HepG2 (cell line): Measurements from ENCODE around the gene MBTD1. TPM values are rescaled to one million over a fixed set of nuclear protein-coding genes. Genes with fewer than 3 reads are reported as not detected.
A peak's percentile ranks its signal among the peaks of the same experiment; 100 is the strongest.

Experiments used
- FOXP1 ChIP-seq, 2 experiments: fragments of 450-650 bp in 1 of 2; IDR thresholded peaks; 2 replicates each; pipeline ENCODE4 v1.6.1; 2017 to 2018; ENCODE audit warnings: antibody characterized with exemption in 1 of 2
- HBP1 ChIP-seq: IDR thresholded peaks from 2 replicates; pipeline ENCODE4 v1.6.1; 2016; ENCODE audit warnings: low read depth, control low read depth
- HCFC1 ChIP-seq: fragments of 150-350 bp; IDR thresholded peaks from 2 replicates; pipeline ENCODE4 v1.6.1; 2014; ENCODE audit warnings: low read depth, low read length
- HOXA7 ChIP-seq: sonication (generic); formaldehyde crosslinking; IDR thresholded peaks from 2 replicates; pipeline ENCODE4 v1.8.1; 2022; ENCODE audit warnings: mild to moderate bottlenecking, missing genetic modification reagents, moderate library complexity
- JUND ChIP-seq: sonication (generic); formaldehyde crosslinking; IDR thresholded peaks from 2 replicates; pipeline ENCODE4 v1.8.0; 2022; ENCODE audit warnings: mild to moderate bottlenecking, missing genetic modification reagents
- KLF6 ChIP-seq: IDR thresholded peaks from 2 replicates; pipeline ENCODE4 v1.8.0; 2016; ENCODE audit warnings: missing biosample characterization, missing genetic modification reagents
- MTA1 ChIP-seq: sonication (generic); formaldehyde crosslinking; IDR thresholded peaks from 2 replicates; pipeline ENCODE4 v1.4.0; 2020; ENCODE audit warnings: missing genetic modification reagents, mild to moderate bottlenecking, borderline replicate concordance
- PRDM4 ChIP-seq: sonication (generic); formaldehyde crosslinking; IDR thresholded peaks from 2 replicates; pipeline ENCODE4 v1.9.0; 2021; ENCODE audit warnings: missing genetic modification reagents, borderline replicate concordance
- RELA ChIP-seq: sonication (generic); formaldehyde crosslinking; IDR thresholded peaks from 2 replicates; pipeline ENCODE4 v1.4.0; 2020; ENCODE audit warnings: missing genetic modification reagents
- SIX4 ChIP-seq: sonication (generic); formaldehyde crosslinking; IDR thresholded peaks from 2 replicates; pipeline ENCODE4 v1.4.0; 2020; ENCODE audit warnings: missing genetic modification reagents
- SMAD9 ChIP-seq: sonication (generic); formaldehyde crosslinking; IDR thresholded peaks from 2 replicates; pipeline ENCODE4 v1.5.1; 2020; ENCODE audit warnings: mild to moderate bottlenecking, missing genetic modification reagents
- TAF1 ChIP-seq: sonication (generic); formaldehyde crosslinking; IDR thresholded peaks from 2 replicates; pipeline ENCODE4 v1.4.0; 2020; ENCODE audit warnings: missing genetic modification reagents
- ZBTB8A ChIP-seq: sonication (generic); formaldehyde crosslinking; IDR thresholded peaks from 2 replicates; pipeline ENCODE4 v1.4.0; 2020; ENCODE audit warnings: mild to moderate bottlenecking, low read depth, missing genetic modification reagents, borderline replicate concordance
- ZFP36L1 ChIP-seq: sonication (generic); formaldehyde crosslinking; IDR thresholded peaks from 2 replicates; pipeline ENCODE4 v1.8.0; 2022; ENCODE audit warnings: mild to moderate bottlenecking, missing genetic modification reagents, moderate library complexity
- ZFP90 ChIP-seq: sonication (generic); formaldehyde crosslinking; IDR thresholded peaks from 2 replicates; pipeline ENCODE4 v1.8.0; 2022; ENCODE audit warnings: missing genetic modification reagents, mild to moderate bottlenecking, inconsistent platforms, borderline replicate concordance
- ZFP91 ChIP-seq: sonication (generic); formaldehyde crosslinking; IDR thresholded peaks from 2 replicates; pipeline ENCODE4 v1.9.0; 2022; ENCODE audit warnings: missing genetic modification reagents, mild to moderate bottlenecking, borderline replicate concordance
- ZNF264 ChIP-seq: sonication (generic); formaldehyde crosslinking; IDR thresholded peaks from 2 replicates; pipeline ENCODE4 v1.4.0; 2020; ENCODE audit warnings: missing genetic modification reagents
- ZNF33A ChIP-seq: sonication (generic); formaldehyde crosslinking; IDR thresholded peaks from 2 replicates; pipeline ENCODE4 v1.5.1; 2020; ENCODE audit warnings: missing genetic modification reagents, mild to moderate bottlenecking, moderate library complexity, borderline replicate concordance
- ZNF34 ChIP-seq: sonication (generic); formaldehyde crosslinking; IDR thresholded peaks from 2 replicates; pipeline ENCODE4 v1.4.0; 2020; ENCODE audit warnings: mild to moderate bottlenecking, missing genetic modification reagents, borderline replicate concordance
- ZNF552 ChIP-seq: sonication (generic); formaldehyde crosslinking; IDR thresholded peaks from 2 replicates; pipeline ENCODE4 v1.9.0; 2022; ENCODE audit warnings: missing genetic modification reagents, mild to moderate bottlenecking, borderline replicate concordance
- ZNF556 ChIP-seq: sonication (generic); formaldehyde crosslinking; IDR thresholded peaks from 2 replicates; pipeline ENCODE4 v1.4.0; 2020; ENCODE audit warnings: mild to moderate bottlenecking, missing genetic modification reagents, borderline replicate concordance
- ZNF572 ChIP-seq: sonication (generic); formaldehyde crosslinking; IDR thresholded peaks from 2 replicates; pipeline ENCODE4 v1.5.1; 2020; ENCODE audit warnings: mild to moderate bottlenecking, missing genetic modification reagents
- polyA plus RNA-seq, 8 experiments: library from polyadenylated mRNA; depleted of rRNA in 3 of 8; stranded (reverse) in 7 of 8; unstranded in 1 of 8; fragments of >200 nt; fragmentation: Illumina TruSeq in 4 of 8; extraction: Trizol in 4 of 8; gene quantifications; 2 replicates each; pipeline versions ENCODE4 v1.2.1 to v1.2.3, GENCODE V29; 2011 to 2016; ENCODE audit warnings: low read depth in 4 of 8, missing spikeins in 1 of 8, mixed read lengths in 1 of 8; ENCODE audit not compliant: insufficient read depth in 1 of 8
- total RNA-seq, 5 experiments: library from RNA; depleted of rRNA; stranded (reverse); fragments of >200 nt; fragmentation: Illumina TruSeq; extraction: Trizol; gene quantifications; 2 replicates each; pipeline ENCODE4 v1.2.3, GENCODE V29; 2016; ENCODE audit warnings: low read depth in 1 of 5
- TF ChIP-seq, protein P1 (sequence below): IDR thresholded peaks from 2 replicates; pipeline ENCODE4 v1.6.1; 2016; ENCODE audit warnings: low read depth

The MBTD1 gene
- total and polyA plus RNA-seq, 2 of the 13 experiments (the other 11 are each of a cell fraction or from before 2014, with no cell fraction given) = 20.9 TPM

DNA sequence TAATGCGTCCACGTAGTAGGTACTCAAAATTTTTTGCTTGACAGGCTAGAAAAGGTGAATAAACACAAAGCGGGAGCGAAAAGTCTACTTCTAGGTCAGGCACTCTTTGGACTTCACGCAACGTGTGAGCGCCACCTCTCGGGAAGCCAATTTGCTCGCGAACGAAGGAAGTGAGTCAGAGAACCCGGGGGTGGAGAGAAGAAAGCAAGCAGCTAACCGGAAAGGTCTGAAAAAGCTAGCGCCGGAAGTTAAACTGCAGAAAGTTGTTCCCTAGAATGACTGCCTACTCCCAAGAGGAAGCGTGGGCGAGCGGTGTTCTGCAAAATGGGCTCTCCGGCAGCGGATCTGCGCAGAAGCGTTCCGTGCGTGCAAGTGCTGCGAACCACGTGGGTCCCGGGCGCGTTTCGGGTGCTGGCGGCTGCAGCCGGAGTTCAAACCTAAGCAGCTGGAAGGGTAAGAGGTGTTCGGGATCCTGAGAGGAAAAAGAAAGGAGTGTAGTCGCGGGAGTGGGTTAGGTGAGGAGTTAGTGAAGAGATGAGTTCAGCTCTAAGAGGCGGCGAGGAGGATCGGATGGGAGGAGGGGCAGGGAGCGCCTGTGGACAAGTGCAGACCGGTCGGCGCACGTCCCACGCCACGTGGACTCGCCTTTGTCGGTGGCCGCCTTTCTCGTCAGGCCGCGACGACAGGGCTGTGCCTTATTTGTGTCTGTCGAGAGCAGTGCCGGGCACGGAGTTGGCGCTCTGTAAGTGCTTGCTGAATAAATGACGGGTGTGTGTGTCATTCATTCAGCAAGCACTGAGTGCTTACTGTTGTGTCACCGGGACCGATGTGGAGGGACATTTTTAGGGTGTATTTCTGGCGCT lies 106.4 kb downstream of the MBTD1 start, which contains the start of gene NME1 (continued):
- no peak for TF ChIP-seq HOXA7 (CRISPR knock-in tag)
- peak; percentile 98 for TF ChIP-seq MTA1 (CRISPR knock-in tag)
- peak; percentile 90 for TF ChIP-seq RELA (CRISPR knock-in tag)
- TF ChIP-seq ZFP91 (CRISPR knock-in tag) = peak; percentile 98
- TF ChIP-seq SMAD9 (CRISPR knock-in tag) = no peak
- TF ChIP-seq ZNF556 (CRISPR knock-in tag) = peak; percentile 100
- peak; percentile 100 for TF ChIP-seq ZNF34 (CRISPR knock-in tag)
- TF ChIP-seq, protein P1, sequence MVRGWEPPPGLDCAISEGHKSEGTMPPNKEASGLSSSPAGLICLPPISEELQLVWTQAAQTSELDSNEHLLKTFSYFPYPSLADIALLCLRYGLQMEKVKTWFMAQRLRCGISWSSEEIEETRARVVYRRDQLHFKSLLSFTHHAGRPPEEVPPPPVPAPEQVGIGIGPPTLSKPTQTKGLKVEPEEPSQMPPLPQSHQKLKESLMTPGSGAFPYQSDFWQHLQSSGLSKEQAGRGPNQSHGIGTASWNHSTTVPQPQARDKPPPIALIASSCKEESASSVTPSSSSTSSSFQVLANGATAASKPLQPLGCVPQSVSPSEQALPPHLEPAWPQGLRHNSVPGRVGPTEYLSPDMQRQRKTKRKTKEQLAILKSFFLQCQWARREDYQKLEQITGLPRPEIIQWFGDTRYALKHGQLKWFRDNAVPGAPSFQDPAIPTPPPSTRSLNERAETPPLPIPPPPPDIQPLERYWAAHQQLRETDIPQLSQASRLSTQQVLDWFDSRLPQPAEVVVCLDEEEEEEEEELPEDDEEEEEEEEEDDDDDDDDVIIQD (CRISPR knock-in tag) = peak; percentile 94
- TF ChIP-seq ZNF264 (CRISPR knock-in tag) = peak; percentile 97
- TF ChIP-seq ZFP36L1 (CRISPR knock-in tag) = 0 out of 2 replicates have a peak, but pooled peaks have one; percentile 83
- TF ChIP-seq TAF1 (CRISPR knock-in tag) = peak; percentile 98
- TF ChIP-seq ZFP90 = peak; percentile 99
- TF ChIP-seq SIX4 = peak; percentile 90
- peak; percentile 86 for TF ChIP-seq JUND (CRISPR knock-in tag)
- peak; percentile 99 for TF ChIP-seq KLF6
- peak; percentile 91 for TF ChIP-seq PRDM4
- peak; percentile 91 for TF ChIP-seq HCFC1
- TF ChIP-seq ZNF572 = peak; percentile 92; the same call in 1 of the 2 replicates
- TF ChIP-seq ZNF33A (CRISPR knock-in tag) = peak; percentile 99
- peak; percentile 48; the same call in 1 of the 2 replicates for TF ChIP-seq FOXP1 (IDR thresholded peaks at IDR 0.05)
- TF ChIP-seq FOXP1 (CRISPR knock-in tag; IDR thresholded peaks at IDR 0.05) = peak; percentile 67
- TF ChIP-seq ZBTB8A (CRISPR knock-in tag) = no peak
- peak; percentile 57; the same call in 1 of the 2 replicates for TF ChIP-seq ZNF552
- TF ChIP-seq HBP1 (CRISPR knock-in tag) = peak; percentile 99
